HAP-1 (cell line): ENCODE measurements around the gene TTK.
A peak's percentile ranks its signal among the peaks of the same experiment; 100 is the strongest.
"Not testable (repeated sequence)": the region's sequence is repeated elsewhere in the genome, so short reads cannot be mapped to it uniquely, and the experiment has no call there.

ENCODE experiments used
- DNase-seq, 2 experiments: peaks; one replicate each; pipeline ENCODE4 v3.0.0-alpha.2; 2016 to 2020; ENCODE audit warnings: low spot score in 2 of 2
- H3K27me3 ChIP-seq: fragments of 250-450 bp; sonication (Bioruptor Pico); 2 replicates; pipeline ENCODE4 v1.5.1; 2020; ENCODE audit warnings: low read depth, mild to moderate bottlenecking, moderate library complexity
- H3K36me3 ChIP-seq: fragments of 250-450 bp; sonication (Bioruptor Pico); replicated peaks from 2 replicates; pipeline ENCODE4 v1.5.1; 2020; ENCODE audit warnings: mild to moderate bottlenecking
- H3K4me1 ChIP-seq: fragments of 250-450 bp; sonication (Bioruptor Pico); 2 replicates; pipeline ENCODE4 v1.5.1; 2020; ENCODE audit warnings: mild to moderate bottlenecking
- H3K4me3 ChIP-seq: fragments of 250-450 bp; sonication (Bioruptor Pico); 2 replicates; pipeline ENCODE4 v1.5.1; 2020; ENCODE audit warnings: mild to moderate bottlenecking, moderate library complexity
- H3K9me3 ChIP-seq: fragments of 250-450 bp; sonication (Bioruptor Pico); 2 replicates; pipeline ENCODE4 v1.5.1; 2020; ENCODE audit warnings: mild to moderate bottlenecking, moderate library complexity
- in situ Hi-C: fragments of 300-500 bp; cut with MboI; formaldehyde crosslinking; loops from 3 replicates; pipeline ENCODE4 v1.14.3; 2020; ENCODE audit warnings: low sequenced_read_pairs, inconsistent platforms, mixed read lengths

TTK gene

DNA sequence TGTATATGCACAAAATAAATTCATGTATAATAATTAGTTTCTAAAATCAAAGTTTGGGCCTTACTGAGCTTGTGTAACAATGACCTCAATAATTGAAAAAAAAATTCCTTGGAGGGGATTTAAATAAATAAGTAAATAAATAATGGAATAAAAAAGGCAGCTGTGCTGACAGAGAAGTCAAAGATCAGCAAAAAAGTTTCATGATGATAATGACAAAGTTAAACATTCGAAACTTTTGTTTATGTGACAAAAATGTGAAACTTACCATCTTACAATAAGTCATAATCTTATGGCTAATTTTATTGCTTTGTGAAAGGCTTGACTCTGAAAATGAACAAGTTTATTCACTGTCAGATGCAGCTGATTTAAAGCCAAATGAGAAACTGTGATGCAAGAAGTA is 3.1 kb upstream of the TTK start:
- no peak overlapping the region for H3K4me3 ChIP-seq
- H3K4me1 ChIP-seq, result peaks cover 13% of the 10 kb centered on the region
- peaks cover 10% of the 10 kb centered on the region for H3K27me3 ChIP-seq
- H3K36me3 ChIP-seq, result peaks cover 4% of the 10 kb centered on the region; the same call in 1 of the 2 replicates
- in situ Hi-C loops, result no loop called here
- no peaks in the 10 kb centered on the region for H3K9me3 ChIP-seq
- no peak for DNase-seq

DNA sequence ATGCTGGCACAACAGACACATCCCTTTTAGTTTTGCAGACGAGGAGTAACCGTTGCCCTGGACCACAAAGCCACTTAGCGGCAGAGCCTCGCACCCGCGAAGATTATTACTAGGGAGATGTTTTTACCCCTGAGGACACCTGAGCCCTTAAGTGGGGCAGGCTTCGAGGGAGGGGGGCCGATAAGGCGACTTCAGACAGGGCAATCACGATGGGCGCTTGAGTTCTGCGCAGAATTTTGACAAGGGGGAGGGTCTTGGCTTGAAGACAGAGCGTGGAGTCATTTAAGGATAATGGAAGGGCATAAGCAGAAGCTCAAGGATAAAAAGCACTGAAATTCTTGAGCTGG is 650 bp upstream of the TTK start:
- Histone ChIP-seq H3K4me3 (peak overlapping the region; percentile 89), H3K9me3 (no peaks in the 10 kb centered on the region), H3K4me1 (peaks cover 15% of the 10 kb centered on the region), H3K36me3 (peaks cover 27% of the 10 kb centered on the region), H3K27me3 (peaks cover 6% of the 10 kb centered on the region; the same call in 1 of the 2 replicates)
- no peak for DNase-seq
- in situ Hi-C loops, result no loop called here

DNA sequence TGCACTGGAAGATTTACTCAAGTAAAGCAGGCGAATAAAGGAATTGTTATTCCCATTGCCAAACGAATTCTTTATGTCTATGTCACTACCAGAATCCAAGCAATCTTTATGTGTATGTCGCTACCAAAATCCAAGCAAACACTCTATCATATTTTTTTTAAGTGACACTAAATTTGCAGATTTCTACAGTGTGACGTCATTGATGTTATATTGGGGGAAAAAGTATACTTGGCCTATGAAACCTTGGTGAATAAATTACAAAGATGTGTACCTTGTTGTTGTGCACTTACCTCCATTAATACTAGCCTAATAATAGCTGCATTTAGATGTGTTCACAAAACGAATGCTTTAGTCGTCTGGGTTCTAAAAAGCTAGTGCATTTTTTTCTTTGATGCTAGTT is 957 bp downstream of the TTK start:
- in situ Hi-C loops, result no loop called here
- peak overlapping the region; percentile 89 for H3K4me3 ChIP-seq

DNA sequence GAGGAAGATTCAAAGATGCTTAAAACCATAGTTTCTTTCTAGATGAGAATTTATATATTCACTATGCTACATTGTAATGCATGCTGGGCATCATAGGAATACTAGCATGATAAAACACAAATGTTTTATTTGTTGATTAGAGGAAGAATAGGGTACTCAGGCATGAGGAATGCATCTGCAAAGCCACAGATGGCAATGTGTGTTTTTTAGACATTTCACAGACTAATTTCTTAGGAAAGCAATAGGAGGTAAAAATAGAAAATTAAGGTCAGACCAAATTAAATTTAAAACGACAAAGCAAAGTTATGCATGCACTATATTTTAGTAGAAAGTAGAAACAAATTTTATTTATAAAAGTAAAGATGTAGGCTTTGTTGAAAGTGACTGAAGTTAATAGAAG is 2.1 kb downstream of the TTK start:
- H3K36me3 ChIP-seq, result peaks cover 48% of the 10 kb centered on the region
- H3K9me3 ChIP-seq, result no peaks in the 10 kb centered on the region
- no peak overlapping the region for H3K4me3 ChIP-seq
- H3K27me3 ChIP-seq, result no peaks in the 10 kb centered on the region
- in situ Hi-C loops, result no loop called here
- peaks cover 15% of the 10 kb centered on the region for H3K4me1 ChIP-seq
- no peak for DNase-seq

More for the DNA sequence above, 957 bp downstream of the TTK start:
- H3K27me3 ChIP-seq, result 0 out of 2 replicates have a peak, but pooled peaks cover 3% of the 10 kb centered on the region
- H3K4me1 ChIP-seq, result peaks cover 15% of the 10 kb centered on the region
- DNase-seq, result no peak
- H3K9me3 ChIP-seq, result no peaks in the 10 kb centered on the region
- H3K36me3 ChIP-seq, result peaks cover 37% of the 10 kb centered on the region

DNA sequence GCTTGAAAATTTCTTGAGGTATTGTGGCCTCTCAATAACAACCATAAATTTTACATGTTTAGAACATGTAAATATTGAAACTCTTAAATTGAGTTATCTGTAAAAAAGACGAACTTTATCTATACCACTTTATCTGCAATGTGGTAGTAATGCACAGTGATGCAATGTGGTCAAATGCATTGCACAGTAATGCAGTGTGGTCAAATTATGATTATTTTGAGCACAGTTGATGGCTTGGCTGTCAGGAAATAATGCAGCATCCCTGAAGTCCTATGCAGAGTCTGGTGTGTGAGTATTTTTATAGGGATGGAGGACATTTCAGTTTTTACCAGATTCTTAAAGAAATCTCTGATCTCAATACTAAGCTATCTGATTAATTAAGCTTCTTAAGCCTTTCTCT is 5.1 kb downstream of the TTK start:
- no peaks in the 10 kb centered on the region for H3K9me3 ChIP-seq
- H3K4me1 ChIP-seq, result peaks cover 10% of the 10 kb centered on the region
- in situ Hi-C loops, result no loop called here
- DNase-seq, result no peak
- H3K27me3 ChIP-seq, result no peaks in the 10 kb centered on the region
- peaks cover 77% of the 10 kb centered on the region for H3K36me3 ChIP-seq
- no peak overlapping the region for H3K4me3 ChIP-seq

DNA sequence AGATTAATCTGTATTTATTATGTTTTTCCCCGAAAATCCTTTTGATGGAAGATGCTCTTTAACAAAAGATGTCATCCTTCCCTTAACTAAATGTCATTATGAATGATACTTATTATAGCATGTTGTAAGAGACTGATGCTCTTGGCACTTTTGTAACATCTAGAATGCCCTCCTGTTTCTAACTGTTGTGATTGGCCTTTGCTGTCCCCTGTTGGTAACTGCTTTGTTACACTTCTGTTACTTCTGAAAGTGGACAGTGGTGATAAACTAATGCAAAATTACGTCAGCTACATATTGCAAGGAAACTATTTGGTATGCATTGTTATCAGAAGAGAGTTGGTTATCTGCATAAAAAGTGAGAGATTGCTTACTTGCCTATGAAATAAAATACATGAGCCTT is 5.8 kb downstream of the TTK start:
- in situ Hi-C loops, result no loop called here

DNA sequence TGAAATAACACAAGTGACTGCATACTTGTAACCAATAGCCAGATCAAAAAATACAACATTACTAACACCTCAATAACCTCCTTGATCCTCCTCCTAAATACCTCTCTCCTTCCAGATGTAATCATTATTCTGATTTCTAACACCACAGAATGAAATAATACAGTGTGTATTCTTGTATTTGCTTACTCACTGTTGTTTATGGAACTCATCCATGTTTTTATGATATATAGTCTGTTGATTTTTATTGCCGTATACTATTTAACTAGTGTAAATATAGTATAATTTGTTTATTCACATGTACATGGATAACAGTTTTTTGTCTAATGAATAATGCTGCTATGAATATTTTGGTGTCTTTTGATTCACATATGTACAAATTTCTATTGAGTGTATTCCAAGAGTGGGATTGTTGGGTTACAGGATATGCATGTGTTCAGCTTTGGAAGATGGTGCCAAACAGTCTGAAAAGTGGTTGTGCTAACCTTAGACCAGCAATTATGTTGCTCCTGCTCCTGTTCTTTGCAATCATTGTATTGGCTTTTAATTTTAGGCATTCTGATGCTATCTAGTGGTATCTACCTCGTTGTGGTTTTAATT is 11.5 kb downstream of the TTK start:
- Histone ChIP-seq H3K36me3 (peaks cover 66% of the 10 kb centered on the region), H3K27me3 (no peaks in the 10 kb centered on the region), H3K4me3 (no peak overlapping the region), H3K4me1 (no peaks in the 10 kb centered on the region), H3K9me3 (no peaks in the 10 kb centered on the region)
- DNase-seq, result no peak
- in situ Hi-C loops, result no loop called here

More for the DNA sequence above, 5.8 kb downstream of the TTK start:
- no peaks in the 10 kb centered on the region for H3K9me3 ChIP-seq
- H3K36me3 ChIP-seq, result peaks cover 83% of the 10 kb centered on the region
- no peak for DNase-seq
- no peak overlapping the region for H3K4me3 ChIP-seq
- no peaks in the 10 kb centered on the region for H3K27me3 ChIP-seq
- peaks cover 10% of the 10 kb centered on the region for H3K4me1 ChIP-seq

DNA sequence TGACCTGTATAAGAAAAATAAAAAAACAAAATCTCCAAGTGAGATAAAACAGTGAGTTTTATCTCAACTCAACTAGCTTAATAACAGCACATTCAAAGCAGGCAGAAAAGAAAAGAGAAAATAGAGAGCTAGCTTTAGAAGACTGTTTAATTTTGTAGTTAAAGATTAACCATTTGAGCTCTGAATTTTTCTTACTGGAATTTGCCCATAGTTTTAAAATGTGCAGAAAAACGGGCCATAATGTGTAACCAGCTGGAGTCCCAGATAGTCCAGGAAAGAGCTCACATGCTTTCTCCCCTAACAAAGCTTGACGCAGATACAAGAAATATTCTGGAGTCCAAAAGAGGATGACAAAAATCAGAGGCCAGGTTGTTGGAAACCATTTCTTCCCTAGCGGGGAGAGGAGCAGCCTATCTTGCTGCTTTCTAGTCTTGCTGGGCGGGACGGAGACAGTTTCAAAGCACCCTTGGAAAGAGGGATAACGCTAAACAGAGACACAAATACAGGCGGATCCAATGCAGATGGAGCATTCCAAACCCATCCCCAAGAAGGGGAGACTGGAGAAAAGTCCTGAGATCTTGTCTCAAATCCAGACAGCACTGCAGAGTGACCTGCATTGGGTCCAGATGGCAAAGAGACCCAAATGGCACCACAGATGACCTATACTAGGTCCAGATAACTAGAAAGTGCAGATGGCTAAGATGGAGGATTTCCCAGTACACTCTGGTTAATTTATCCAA is 16.1 kb downstream of the TTK start:
- no peaks in the 10 kb centered on the region for H3K9me3 ChIP-seq
- H3K36me3 ChIP-seq, result peaks cover 47% of the 10 kb centered on the region
- DNase-seq, result no peak
- H3K27me3 ChIP-seq, result no peaks in the 10 kb centered on the region
- in situ Hi-C loops, result no loop called here
- no peak overlapping the region for H3K4me3 ChIP-seq
- H3K4me1 ChIP-seq, result no peaks in the 10 kb centered on the region

DNA sequence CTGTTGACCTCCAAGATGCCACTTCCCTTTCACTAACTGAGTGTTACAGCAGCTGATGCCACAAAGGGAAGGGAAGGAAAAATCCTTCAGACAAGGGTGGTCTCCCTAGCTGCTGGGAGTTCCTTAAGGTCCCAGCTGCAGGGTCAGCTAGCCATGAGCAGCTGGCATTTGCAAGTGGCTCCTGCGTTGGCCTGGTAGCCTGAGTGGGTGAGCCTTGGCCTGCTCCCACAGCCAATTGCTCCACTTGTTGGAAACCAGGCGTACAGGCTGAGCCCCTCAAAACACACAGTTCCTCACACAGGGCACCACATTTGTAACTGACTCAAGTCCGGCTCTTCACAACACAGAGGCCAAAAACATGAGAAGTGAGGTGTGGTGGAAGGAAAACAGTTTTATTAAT is 16.7 kb downstream of the TTK start:
- H3K27me3 ChIP-seq, result no peaks in the 10 kb centered on the region
- no peak for DNase-seq
- H3K9me3 ChIP-seq, result no peaks in the 10 kb centered on the region
- in situ Hi-C loops, result no loop called here
- H3K4me1 ChIP-seq, result no peaks in the 10 kb centered on the region
- no peak overlapping the region for H3K4me3 ChIP-seq
- peaks cover 44% of the 10 kb centered on the region for H3K36me3 ChIP-seq

DNA sequence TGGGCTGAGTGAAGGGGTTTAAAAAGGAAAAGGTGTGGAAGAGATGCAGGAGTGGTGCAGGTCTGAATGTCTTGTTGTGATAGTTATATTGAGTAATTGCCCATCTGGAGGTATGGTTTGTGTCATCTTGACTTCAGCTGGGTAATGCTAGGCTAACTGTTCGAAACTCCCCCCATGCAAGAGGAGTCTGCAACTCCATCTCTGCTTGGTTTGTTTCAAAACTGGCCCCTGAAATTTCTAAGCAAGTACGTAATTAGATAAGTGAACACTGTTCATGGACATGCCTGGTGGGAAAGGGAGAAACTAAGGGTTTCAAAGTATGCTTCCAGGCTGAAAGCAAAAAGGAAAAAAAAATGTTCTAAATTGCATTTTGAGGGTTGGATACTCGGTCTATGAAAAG is 17.1 kb downstream of the TTK start:
- no peak overlapping the region for H3K4me3 ChIP-seq
- in situ Hi-C loops, result no loop called here
- H3K4me1 ChIP-seq, result no peaks in the 10 kb centered on the region
- H3K36me3 ChIP-seq, result peaks cover 44% of the 10 kb centered on the region
- no peaks in the 10 kb centered on the region for H3K9me3 ChIP-seq
- DNase-seq, result no peak
- no peaks in the 10 kb centered on the region for H3K27me3 ChIP-seq

DNA sequence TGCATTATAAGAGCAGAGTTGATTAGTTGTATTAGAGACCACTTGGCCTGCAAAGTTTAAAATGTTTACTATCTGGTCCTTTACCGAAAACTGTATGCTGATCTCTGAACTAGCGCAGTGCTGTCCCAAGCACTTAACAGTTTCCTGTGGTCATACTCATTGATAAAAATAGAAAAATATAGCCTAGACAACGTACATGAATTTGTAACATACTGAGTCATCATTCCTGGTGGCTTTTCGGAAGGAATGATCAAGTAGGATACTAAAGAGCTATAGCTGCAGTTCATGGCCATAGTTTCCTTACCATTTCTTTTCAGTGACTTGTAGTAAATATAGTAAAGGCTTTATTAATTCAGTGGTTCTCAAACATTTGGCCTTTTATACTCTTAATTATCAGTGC is 18.4 kb downstream of the TTK start:
- in situ Hi-C loops, result no loop called here
- Histone ChIP-seq H3K4me3 (no peak overlapping the region), H3K9me3 (no peaks in the 10 kb centered on the region), H3K27me3 (no peaks in the 10 kb centered on the region), H3K4me1 (no peaks in the 10 kb centered on the region), H3K36me3 (peaks cover 48% of the 10 kb centered on the region)
- DNase-seq, result no peak

DNA sequence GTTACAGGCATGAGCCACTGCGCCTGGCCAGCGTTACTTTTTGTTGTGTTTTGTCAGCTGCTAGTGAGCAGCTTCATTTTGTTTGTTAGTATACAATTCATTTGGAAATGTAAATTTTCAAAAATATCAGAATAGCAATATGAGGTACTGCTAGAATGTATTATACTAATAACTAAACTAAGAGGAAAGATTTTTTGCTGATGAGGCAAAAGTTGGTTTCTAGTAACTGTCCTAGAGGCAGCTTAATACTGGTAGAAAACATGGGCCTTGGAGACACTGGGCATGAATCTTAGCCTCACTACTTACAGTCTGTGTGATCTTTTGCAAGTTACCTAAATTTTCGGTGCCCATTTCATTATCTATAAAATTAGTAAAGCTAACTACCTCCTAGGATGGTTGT is 24.1 kb downstream of the TTK start:
- in situ Hi-C loops, result no loop called here

DNA sequence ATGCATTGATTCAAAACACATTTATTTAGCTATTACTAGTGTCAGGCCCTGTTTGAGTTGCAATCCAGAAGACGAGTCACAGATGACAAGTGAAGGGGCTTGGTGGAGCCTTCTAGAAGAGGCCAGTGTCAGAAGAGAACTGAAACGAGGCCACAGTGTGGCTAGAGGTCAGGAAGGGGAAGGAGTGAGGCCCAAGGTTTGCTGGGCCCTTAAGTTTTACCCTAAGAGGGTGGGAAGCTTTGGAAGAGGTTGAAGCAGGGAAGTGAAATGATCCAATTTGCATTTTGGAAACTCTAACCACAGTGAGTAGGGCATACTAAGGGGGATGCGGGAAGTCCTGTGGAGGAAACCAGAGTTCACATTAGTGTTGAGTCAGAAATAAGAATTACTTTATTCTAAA is 25.0 kb downstream of the TTK start:
- DNase-seq, result no peak
- Histone ChIP-seq H3K9me3 (no peaks in the 10 kb centered on the region), H3K27me3 (no peaks in the 10 kb centered on the region), H3K36me3 (peaks cover 69% of the 10 kb centered on the region), H3K4me1 (no peaks in the 10 kb centered on the region), H3K4me3 (no peak overlapping the region)
- in situ Hi-C loops, result no loop called here

More for the DNA sequence above, 24.1 kb downstream of the TTK start:
- Histone ChIP-seq H3K4me1 (no peaks in the 10 kb centered on the region), H3K36me3 (peaks cover 71% of the 10 kb centered on the region), H3K27me3 (no peaks in the 10 kb centered on the region), H3K9me3 (no peaks in the 10 kb centered on the region), H3K4me3 (no peak overlapping the region)
- DNase-seq, result no peak

DNA sequence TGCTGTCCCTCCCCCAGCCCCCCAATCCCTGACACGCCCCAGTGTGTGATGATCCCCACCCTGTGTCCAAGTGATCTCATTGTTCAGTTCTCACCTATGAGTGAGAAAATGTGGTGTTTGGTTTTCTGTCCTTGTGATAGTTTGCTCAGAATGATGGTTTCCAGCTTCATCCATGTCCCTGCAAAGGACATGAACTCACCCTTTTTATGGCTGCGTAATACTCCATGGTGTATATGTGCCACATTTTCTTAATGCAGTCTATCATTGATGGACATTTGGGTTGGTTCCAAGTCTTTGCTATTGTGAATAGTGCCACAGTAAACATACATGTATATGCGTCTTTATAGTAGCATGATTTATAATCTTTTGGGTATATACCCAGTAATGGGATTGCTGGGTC is 43.8 kb downstream of the TTK start:
- H3K36me3 ChIP-seq, H3K27me3 ChIP-seq, H3K9me3 ChIP-seq, in situ Hi-C loops, H3K4me3 ChIP-seq, DNase-seq, H3K4me1 ChIP-seq: not testable (repeated sequence)

DNA sequence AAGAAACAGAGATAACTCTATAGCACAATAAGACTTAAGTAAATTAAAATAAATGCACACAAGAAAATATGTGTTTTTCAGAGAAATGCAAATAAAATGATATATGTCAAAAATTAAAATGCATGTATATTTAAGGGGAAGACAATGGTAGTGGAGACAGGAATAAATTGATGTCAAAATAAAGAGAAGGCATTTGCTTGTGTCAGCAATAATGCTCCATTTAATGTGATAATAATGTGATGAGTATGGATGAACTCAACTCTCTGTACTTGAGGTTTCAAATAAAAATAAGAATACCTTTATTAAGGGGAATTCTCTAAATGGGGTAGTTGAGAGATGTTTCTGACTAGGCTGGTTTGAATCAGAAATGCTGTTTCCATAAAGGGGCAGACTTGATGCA is 56.3 kb downstream of the TTK start:
- Histone ChIP-seq H3K27me3 (no peaks in the 10 kb centered on the region), H3K4me3 (no peak overlapping the region), H3K36me3 (no peaks in the 10 kb centered on the region), H3K9me3 (no peaks in the 10 kb centered on the region), H3K4me1 (no peaks in the 10 kb centered on the region)
- DNase-seq, result no peak
- in situ Hi-C loops, result no loop called here
